Measurements from ENCODE around the gene EHBP1. TPM values are rescaled to one million over a fixed set of nuclear protein-coding genes. Genes with fewer than 3 reads are reported as not detected.
A peak's percentile ranks its signal among the peaks of the same experiment; 100 is the strongest.

EHBP1 gene
- total RNA-seq, 4 donors from 2014 or later, result 195 to 367 (median 212) TPM

DNA sequence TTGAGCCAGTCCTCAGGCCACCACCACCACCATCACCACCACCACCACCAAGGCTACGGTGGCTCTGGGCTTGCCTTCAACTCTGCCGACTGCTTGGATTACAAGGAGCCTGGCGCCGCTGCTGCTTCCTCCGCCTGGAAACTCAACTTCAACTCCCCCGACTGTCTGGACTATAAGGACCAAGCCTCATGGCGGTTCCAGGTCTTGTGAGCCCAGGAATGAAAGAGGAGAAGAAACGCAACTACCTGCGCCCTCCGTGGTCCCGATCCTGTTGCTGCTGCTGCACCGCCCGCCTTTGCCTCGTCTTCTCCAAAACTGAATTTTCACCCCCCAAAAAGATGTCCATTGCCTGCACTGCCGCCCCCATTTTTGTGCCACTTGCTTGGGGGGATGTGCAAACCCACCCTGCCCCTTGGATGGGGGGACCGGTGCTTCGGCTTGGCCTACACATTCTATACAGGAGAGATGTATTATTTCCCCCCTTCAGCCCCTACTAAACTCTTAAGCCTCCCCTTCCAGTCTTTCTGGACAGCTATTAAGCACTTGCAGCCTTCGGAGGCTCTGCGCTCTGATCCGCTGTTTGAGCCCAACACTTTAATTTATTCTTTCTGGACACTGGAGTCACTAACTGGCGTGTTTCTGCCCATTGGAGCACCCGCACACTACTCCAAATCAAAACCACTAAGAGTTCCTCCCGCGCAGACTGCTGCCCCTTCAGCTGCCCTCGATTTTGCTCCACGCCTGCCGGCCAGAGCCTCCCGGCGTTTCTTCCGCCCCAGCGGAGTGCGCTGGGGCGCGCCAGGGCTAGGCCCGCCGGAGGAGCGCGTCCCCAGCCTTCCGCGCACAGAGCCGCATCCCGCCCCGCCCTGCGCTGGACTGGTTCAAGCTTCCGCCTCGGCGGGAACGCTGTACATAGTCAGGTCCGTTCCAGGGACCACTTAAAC lies 350.9 kb downstream of the EHBP1 start:
- Histone ChIP-seq H3K9me3 (peaks cover 0 to 33% (median 0%) of the 10 kb centered on the region in 4 donors), H3K36me3 (peaks cover 0 to 11% (median 0%) of the 10 kb centered on the region in 3 donors), H3K27me3 (peaks cover 3 to 99% of the 10 kb centered on the region in 2 donors), H3K4me1 (peaks cover 0 to 68% (median 26%) of the 10 kb centered on the region in 4 donors), H3K4me3 (peak overlapping the region in 1 of 4 donors; percentile 6), H3K27ac (no peak overlapping the region)
- no peak for DNase-seq (ENCODE audit: low spot score in 2 of 2)
- TF ChIP-seq, protein P1, sequence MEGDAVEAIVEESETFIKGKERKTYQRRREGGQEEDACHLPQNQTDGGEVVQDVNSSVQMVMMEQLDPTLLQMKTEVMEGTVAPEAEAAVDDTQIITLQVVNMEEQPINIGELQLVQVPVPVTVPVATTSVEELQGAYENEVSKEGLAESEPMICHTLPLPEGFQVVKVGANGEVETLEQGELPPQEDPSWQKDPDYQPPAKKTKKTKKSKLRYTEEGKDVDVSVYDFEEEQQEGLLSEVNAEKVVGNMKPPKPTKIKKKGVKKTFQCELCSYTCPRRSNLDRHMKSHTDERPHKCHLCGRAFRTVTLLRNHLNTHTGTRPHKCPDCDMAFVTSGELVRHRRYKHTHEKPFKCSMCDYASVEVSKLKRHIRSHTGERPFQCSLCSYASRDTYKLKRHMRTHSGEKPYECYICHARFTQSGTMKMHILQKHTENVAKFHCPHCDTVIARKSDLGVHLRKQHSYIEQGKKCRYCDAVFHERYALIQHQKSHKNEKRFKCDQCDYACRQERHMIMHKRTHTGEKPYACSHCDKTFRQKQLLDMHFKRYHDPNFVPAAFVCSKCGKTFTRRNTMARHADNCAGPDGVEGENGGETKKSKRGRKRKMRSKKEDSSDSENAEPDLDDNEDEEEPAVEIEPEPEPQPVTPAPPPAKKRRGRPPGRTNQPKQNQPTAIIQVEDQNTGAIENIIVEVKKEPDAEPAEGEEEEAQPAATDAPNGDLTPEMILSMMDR (IDR thresholded peaks at IDR 0.05), result no peak
- TF ChIP-seq EP300 (IDR thresholded peaks at IDR 0.05) (no peak), POLR2A (IDR thresholded peaks at IDR 0.05) (no peak)
- WGBS, 2 donors, result 45 to 52% methylated on average over 47 to 49 of the region's 49 CpGs

DNA sequence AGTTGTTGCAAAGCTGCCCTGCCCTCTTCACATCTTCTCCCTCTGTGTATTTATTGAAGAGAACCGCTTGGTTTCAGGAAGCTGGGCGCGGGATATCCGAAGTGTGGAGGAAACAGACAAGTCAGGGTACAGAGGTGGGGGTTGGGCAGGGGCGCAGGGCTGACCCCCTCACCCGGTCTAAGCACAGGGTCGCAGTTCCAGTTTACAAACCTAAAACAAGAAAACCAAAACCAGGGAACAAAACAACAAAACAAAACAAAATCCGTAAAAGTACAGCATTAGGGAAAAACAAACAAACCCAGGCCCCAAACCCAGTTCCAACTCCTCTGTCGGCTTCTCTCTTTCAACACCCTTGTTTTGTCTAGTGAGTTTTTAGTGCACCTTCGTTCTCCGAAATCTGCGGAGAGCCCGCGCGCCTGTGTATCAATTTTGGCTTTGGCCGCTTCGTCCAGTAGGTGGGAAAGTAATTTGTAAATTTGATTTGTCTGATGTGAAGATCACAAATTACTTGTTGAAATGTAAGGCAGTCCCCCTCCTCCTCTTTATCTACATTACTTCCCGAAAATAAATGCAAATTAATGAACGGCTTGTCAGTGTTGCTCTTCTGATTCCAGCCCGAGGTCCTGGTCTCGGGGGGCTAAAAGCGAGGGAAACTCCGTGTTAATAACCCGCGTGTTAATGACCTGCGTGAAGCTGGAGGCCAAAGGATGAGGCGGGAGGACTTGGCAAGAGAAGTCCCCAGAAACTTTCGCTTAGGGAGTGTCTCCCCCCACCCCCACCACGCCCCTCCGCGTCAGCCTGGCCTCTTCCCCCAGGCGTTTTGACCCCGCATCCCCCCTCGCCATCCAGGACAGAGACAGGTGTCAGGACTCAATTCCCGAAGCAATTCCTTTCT lies 352.0 kb downstream of the EHBP1 start:
- peaks cover 0 to 67% (median 24%) of the 10 kb centered on the region in 4 donors for H3K4me1 ChIP-seq
- 35 to 44% methylated on average over 35 of the region's 35 CpGs for WGBS, 2 donors
- peaks cover 3 to 99% of the 10 kb centered on the region in 2 donors for H3K27me3 ChIP-seq

DNA sequence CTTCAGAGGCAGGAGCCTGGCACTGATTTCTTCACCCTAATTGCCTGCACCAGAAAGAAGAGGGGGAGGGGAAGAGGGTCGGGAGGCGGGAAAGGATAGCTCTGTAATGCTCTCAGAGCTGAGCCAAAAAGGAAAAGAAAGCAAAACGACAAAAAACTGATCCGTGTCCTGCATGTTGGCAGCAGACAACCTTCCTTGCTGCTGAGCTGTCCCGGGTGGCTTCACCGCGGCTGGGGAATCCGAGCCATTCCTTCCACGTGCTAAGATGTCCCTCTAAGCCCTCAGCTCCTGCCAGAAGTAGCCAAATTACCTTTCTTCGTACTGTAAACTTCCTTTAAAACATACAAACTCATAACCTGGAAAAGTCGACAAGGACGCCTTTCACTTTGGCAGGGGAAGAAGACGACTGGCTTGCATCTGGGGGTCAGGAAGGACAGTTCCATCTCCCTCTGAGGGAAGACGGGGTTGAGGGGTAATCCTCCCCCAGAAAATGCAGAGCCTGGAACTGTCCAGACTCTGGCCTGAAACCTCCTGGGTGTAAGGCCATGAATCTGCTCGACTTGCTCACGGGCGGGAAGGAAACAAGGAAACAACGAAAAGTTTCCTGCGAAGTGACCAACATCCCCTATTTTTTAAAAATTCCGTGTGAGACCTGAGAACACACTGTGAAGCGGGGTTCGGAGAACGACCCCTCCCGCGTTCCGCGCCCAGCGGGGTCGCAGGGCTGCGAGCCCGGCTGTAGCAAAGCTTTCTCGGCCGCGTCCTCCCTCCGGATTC lies 352.8 kb downstream of the EHBP1 start:
- H3K36me3 ChIP-seq, result peaks cover 0 to 11% (median 0%) of the 10 kb centered on the region in 3 donors
- peaks cover 0 to 67% (median 24%) of the 10 kb centered on the region in 4 donors for H3K4me1 ChIP-seq
- peaks cover 3 to 100% of the 10 kb centered on the region in 2 donors for H3K27me3 ChIP-seq

More for the DNA sequence above, 352.0 kb downstream of the EHBP1 start:
- Histone ChIP-seq H3K4me3 (no peak overlapping the region), H3K27ac (no peak overlapping the region), H3K9me3 (peaks cover 0 to 24% (median 0%) of the 10 kb centered on the region in 4 donors), H3K36me3 (peaks cover 0 to 11% (median 0%) of the 10 kb centered on the region in 3 donors)
- DNase-seq (ENCODE audit: low spot score in 2 of 2), result no peak
- TF ChIP-seq EP300 (IDR thresholded peaks at IDR 0.05), result no peak
- TF ChIP-seq, protein P1 (IDR thresholded peaks at IDR 0.05), result no peak
- no peak for TF ChIP-seq POLR2A (IDR thresholded peaks at IDR 0.05)

More for the DNA sequence above, 352.8 kb downstream of the EHBP1 start:
- TF ChIP-seq EP300 (IDR thresholded peaks at IDR 0.05) (peak in 1 of 2 donors; percentile 78), POLR2A (IDR thresholded peaks at IDR 0.05) (no peak)
- TF ChIP-seq, protein P1 (IDR thresholded peaks at IDR 0.05), result no peak
- WGBS, 2 donors, result 19 to 24% methylated on average over 35 of the region's 35 CpGs
- peak overlapping the region in 1 of 4 donors; percentile 34 for H3K4me3 ChIP-seq
- no peak for DNase-seq (ENCODE audit: low spot score in 2 of 2)
- H3K9me3 ChIP-seq, result peaks cover 0 to 18% (median 0%) of the 10 kb centered on the region in 4 donors
- no peak overlapping the region for H3K27ac ChIP-seq
